GM12891 (cell line): ENCODE measurements around the gene C16orf92.

Source experiments
- POLR2A ChIP-seq: IDR thresholded peaks from 2 replicates; pipeline ENCODE4 v1.6.1; 2011; ENCODE audit warnings: low read depth, low read length, control low read depth
- POLR2AphosphoS5 ChIP-seq: IDR thresholded peaks from 2 replicates; pipeline ENCODE4 v1.6.1; 2011; ENCODE audit warnings: low read depth, low read length, control low read depth
- SPI1 ChIP-seq: IDR thresholded peaks from 2 replicates; pipeline ENCODE4 v1.6.1; 2011; ENCODE audit warnings: low read depth, low read length, control low read depth

- TF ChIP-seq POLR2AphosphoS5, result no peak
- no peak for TF ChIP-seq POLR2A
- TF ChIP-seq SPI1, result no peak
Measured at GRCh38 chr16:30068333-30068732, 45.3 kb downstream of the C16orf92 start.
